SK-N-SH treated with all-trans-retinoic acid at 6 μM for 48 hours (cell line): ENCODE measurements around the gene BMF.

ENCODE experiments used
- ATAC-seq: fragments of 200-7000 bp; cut with Tn5 transposase; 3 replicates; pipeline ENCODE4 v1.9.1; 2020; ENCODE audit warnings: mild to moderate bottlenecking, moderate library complexity
- ARNTL ChIP-seq: fragments of 450-650 bp; formaldehyde crosslinking; IDR thresholded peaks from 2 replicates; pipeline ENCODE4 v1.5.0; 2020; ENCODE audit warnings: low read depth, mild to moderate bottlenecking, moderate library complexity, borderline replicate concordance
- BACH2 ChIP-seq: fragments of 250-450 bp; sonication (Bioruptor Pico); IDR thresholded peaks from 2 replicates; pipeline ENCODE4 v1.9.0; 2021; ENCODE audit warnings: mild to moderate bottlenecking, borderline replicate concordance
- CREB5 ChIP-seq: fragments of 250-450 bp; sonication (Bioruptor Pico); IDR thresholded peaks from 2 replicates; pipeline ENCODE4 v1.5.1; 2020; ENCODE audit warnings: low read depth, mild to moderate bottlenecking, moderate library complexity
- CSDC2 ChIP-seq: fragments of 250-450 bp; sonication (Bioruptor Pico); IDR thresholded peaks from 2 replicates; pipeline ENCODE4 v1.5.0; 2020; ENCODE audit warnings: mild to moderate bottlenecking, moderate library complexity
- CSRNP3 ChIP-seq: fragments of 250-450 bp; sonication (Bioruptor Pico); IDR thresholded peaks from 2 replicates; pipeline ENCODE4 v1.5.1; 2021; ENCODE audit warnings: mild to moderate bottlenecking, moderate library complexity
- ESRRG ChIP-seq: fragments of 250-450 bp; sonication (Bioruptor Pico); IDR thresholded peaks from 2 replicates; pipeline ENCODE4 v1.6.1; 2021; ENCODE audit warnings: mild to moderate bottlenecking
- GLIS3 ChIP-seq: fragments of 250-450 bp; sonication (Bioruptor Pico); IDR thresholded peaks from 2 replicates; pipeline ENCODE4 v1.5.0; 2020; ENCODE audit warnings: mild to moderate bottlenecking, moderate library complexity
- ISL1 ChIP-seq: fragments of 250-450 bp; sonication (Bioruptor Pico); IDR thresholded peaks from 2 replicates; pipeline ENCODE4 v2.1.2; 2022; ENCODE audit warnings: mild to moderate bottlenecking, moderate library complexity
- OSR1 ChIP-seq: fragments of 250-450 bp; sonication (Bioruptor Pico); IDR thresholded peaks from 2 replicates; pipeline ENCODE4 v1.8.0; 2022; ENCODE audit warnings: moderate library complexity, mild to moderate bottlenecking, inconsistent platforms
- POU6F1 ChIP-seq: fragments of 250-450 bp; sonication (Bioruptor Pico); IDR thresholded peaks from 2 replicates; pipeline ENCODE4 v1.8.0; 2021; ENCODE audit warnings: low read depth, mild to moderate bottlenecking, moderate library complexity, borderline replicate concordance
- PPARA ChIP-seq: fragments of 250-450 bp; sonication (Bioruptor Pico); IDR thresholded peaks from 2 replicates; pipeline ENCODE4 v1.5.0; 2020; ENCODE audit warnings: mild to moderate bottlenecking, borderline replicate concordance
- RARB ChIP-seq: fragments of 250-450 bp; sonication (Bioruptor Pico); IDR thresholded peaks from 2 replicates; pipeline ENCODE4 v1.8.0; 2021; ENCODE audit warnings: mild to moderate bottlenecking, moderate library complexity
- SNAI2 ChIP-seq: fragments of 250-450 bp; sonication (Bioruptor Pico); IDR thresholded peaks from 2 replicates; pipeline ENCODE4 v1.5.0; 2020; ENCODE audit warnings: mild to moderate bottlenecking, moderate library complexity
- TCF4 ChIP-seq: fragments of 250-450 bp; sonication (Bioruptor Pico); IDR thresholded peaks from 2 replicates; pipeline ENCODE4 v1.8.0; 2021; ENCODE audit warnings: mild to moderate bottlenecking, moderate library complexity, borderline replicate concordance
- TOX ChIP-seq: fragments of 250-450 bp; sonication (Bioruptor Pico); IDR thresholded peaks from 2 replicates; pipeline ENCODE4 v1.8.0; 2021; ENCODE audit warnings: mild to moderate bottlenecking, moderate library complexity, borderline replicate concordance
- TSHZ2 ChIP-seq: fragments of 250-450 bp; sonication (Bioruptor Pico); IDR thresholded peaks from 2 replicates; pipeline ENCODE4 v1.5.0; 2020; ENCODE audit warnings: mild to moderate bottlenecking, moderate library complexity
- ZC3H10 ChIP-seq: fragments of 250-450 bp; sonication (Bioruptor Pico); IDR thresholded peaks from 2 replicates; pipeline ENCODE4 v1.5.1; 2021; ENCODE audit warnings: mild to moderate bottlenecking, moderate library complexity
- ZFP30 ChIP-seq: fragments of 450-650 bp; formaldehyde crosslinking; IDR thresholded peaks from 2 replicates; pipeline ENCODE4 v1.5.0; 2022; ENCODE audit warnings: mild to moderate bottlenecking, moderate library complexity
- ZNF565 ChIP-seq: fragments of 450-650 bp; formaldehyde crosslinking; conservative IDR thresholded peaks from 2 replicates; pipeline ENCODE4 v1.5.0; 2020; ENCODE audit warnings: low read depth, mild to moderate bottlenecking, moderate library complexity
- ZNF70 ChIP-seq: fragments of 450-650 bp; formaldehyde crosslinking; IDR thresholded peaks from 2 replicates; pipeline ENCODE4 v1.5.0; 2020; ENCODE audit warnings: mild to moderate bottlenecking, moderate library complexity
- TF ChIP-seq, protein P1 (sequence below): fragments of 250-450 bp; sonication (Bioruptor Pico); IDR thresholded peaks from 2 replicates; pipeline ENCODE4 v1.8.0; 2020; ENCODE audit warnings: mild to moderate bottlenecking, moderate library complexity, borderline replicate concordance

Gene BMF

GRCh38 chr15:40095371-40096093 is 13.1 kb downstream of the BMF start:
- no peak for ATAC-seq
- TF ChIP-seq ZNF70 (CRISPR knock-in tag) (no peak), TCF4 (CRISPR knock-in tag) (no peak), TSHZ2 (CRISPR knock-in tag) (no peak), ESRRG (CRISPR knock-in tag) (no peak), CSRNP3 (CRISPR knock-in tag) (no peak), CSDC2 (no peak), GLIS3 (CRISPR knock-in tag) (no peak), PPARA (no peak), BACH2 (CRISPR knock-in tag) (no peak), POU6F1 (CRISPR knock-in tag) (no peak), ZFP30 (CRISPR knock-in tag) (no peak), RARB (no peak), ZNF565 (CRISPR knock-in tag) (no peak)
- TF ChIP-seq, protein P1, sequence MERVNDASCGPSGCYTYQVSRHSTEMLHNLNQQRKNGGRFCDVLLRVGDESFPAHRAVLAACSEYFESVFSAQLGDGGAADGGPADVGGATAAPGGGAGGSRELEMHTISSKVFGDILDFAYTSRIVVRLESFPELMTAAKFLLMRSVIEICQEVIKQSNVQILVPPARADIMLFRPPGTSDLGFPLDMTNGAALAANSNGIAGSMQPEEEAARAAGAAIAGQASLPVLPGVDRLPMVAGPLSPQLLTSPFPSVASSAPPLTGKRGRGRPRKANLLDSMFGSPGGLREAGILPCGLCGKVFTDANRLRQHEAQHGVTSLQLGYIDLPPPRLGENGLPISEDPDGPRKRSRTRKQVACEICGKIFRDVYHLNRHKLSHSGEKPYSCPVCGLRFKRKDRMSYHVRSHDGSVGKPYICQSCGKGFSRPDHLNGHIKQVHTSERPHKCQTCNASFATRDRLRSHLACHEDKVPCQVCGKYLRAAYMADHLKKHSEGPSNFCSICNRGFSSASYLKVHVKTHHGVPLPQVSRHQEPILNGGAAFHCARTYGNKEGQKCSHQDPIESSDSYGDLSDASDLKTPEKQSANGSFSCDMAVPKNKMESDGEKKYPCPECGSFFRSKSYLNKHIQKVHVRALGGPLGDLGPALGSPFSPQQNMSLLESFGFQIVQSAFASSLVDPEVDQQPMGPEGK (CRISPR knock-in tag): no peak

GRCh38 chr15:40094156-40094555 is 14.5 kb downstream of the BMF start:
- no peak for ATAC-seq
- TF ChIP-seq SNAI2 (CRISPR knock-in tag) (no peak), ZC3H10 (no peak), CREB5 (CRISPR knock-in tag) (no peak), ZFP30 (CRISPR knock-in tag) (no peak), ISL1 (CRISPR knock-in tag) (no peak), ZNF70 (CRISPR knock-in tag) (no peak), TCF4 (CRISPR knock-in tag) (no peak), CSDC2 (no peak), POU6F1 (CRISPR knock-in tag) (no peak), BACH2 (CRISPR knock-in tag) (no peak), OSR1 (CRISPR knock-in tag) (no peak), GLIS3 (CRISPR knock-in tag) (no peak), ARNTL (CRISPR knock-in tag) (no peak), TOX (no peak), PPARA (no peak), CSRNP3 (CRISPR knock-in tag) (no peak)
- TF ChIP-seq, protein P1 (CRISPR knock-in tag): no peak
